GM19240 (cell line): Measurements from ENCODE around the gene NEK7.
"Not testable (repeated sequence)": the region's sequence is repeated elsewhere in the genome, so short reads cannot be mapped to it uniquely, and the experiment has no call there.

Source experiments
- DNase-seq: peaks from one replicate; pipeline ENCODE4 v3.0.0; 2011; ENCODE audit warnings: low spot score; ENCODE audit not compliant: insufficient read length

NEK7 gene

DNA sequence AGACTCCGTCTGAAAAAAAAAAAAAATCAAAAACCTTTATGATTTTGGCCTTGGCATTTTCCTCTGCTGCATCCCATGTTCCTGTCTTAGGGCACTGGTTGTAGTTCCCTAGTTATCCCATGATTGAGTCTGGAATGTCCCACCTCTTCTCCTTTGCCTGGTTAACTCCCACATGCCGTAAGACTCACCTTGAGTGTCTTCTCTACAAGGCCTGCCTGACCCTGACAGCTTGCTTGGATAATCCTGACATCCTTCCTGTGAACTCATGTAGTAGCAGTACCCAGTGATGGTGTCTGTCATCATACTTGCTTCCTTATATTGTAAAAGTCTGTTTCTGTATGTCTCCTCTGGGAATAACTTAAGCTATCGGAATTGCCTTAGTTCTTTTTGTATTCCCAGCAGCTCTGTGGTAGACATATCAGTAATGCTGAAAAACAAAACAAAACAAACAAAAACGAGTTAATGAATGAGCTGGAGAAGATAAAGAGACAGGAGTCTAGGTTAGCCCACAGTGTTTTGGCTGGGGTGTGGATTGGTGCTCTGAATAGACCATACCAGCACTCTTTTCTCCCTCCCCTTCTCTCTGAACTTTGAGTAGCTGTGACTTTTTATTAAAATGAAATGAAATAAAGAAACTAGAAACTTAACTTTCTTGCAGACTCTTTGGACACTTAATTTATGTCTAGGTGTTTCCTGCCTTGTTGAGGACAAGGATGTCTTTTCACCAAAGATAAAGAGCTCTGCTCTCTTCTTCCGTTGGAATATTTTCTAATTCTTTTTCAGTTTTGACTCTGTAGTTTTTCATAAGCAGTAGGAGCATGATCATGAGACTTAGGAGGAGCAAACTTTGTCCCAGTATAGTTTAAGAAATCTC is 15.1 kb downstream of the NEK7 start:
- DNase-seq = no peak

- no peak for DNase-seq
Observed at GRCh38 chr1:198173832-198174231, 17.0 kb downstream of the NEK7 start.

DNA sequence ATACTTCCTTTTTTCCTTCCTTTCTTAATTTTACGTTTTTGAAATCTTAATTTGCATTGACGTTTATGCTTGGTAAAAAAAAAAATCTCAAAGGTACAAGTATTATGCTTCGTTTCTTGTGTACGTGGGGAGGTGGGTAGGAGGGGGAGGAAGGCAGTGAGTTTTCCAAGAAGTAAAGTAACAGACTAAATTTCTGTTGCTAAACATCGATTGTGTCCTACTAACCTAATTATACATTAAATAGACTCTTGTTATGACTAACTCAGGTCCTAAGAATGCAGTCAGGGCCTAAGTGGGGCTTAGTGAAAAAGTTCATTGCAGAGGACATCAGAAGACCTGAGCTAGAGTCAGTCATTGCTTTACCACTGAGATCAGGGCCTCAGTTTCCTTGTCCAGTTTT is 17.5 kb downstream of the NEK7 start:
- DNase-seq = no peak

GRCh38 chr1:198175423-198176170 is 18.8 kb downstream of the NEK7 start:
- no peak for DNase-seq

GRCh38 chr1:198176179-198176578 is 19.4 kb downstream of the NEK7 start:
- DNase-seq = no peak

DNA sequence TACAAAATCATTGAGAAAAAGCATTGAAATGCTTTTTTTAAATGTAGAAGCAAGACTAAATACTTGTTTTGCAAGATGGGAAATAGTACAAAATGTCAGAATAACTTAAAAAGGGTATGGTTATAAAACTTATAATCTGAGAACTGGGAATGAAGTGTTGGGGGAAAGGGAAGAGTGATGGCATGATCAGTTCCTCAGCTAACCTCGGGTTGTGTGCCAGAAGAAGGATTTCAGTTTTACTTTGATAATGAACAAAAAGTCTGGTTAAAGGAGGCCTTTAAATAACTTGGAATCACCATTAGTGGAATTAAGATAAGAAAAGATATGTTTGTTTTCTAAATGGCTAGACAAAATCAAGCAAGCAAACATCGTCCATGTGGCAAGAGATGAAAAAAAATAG is 20.7 kb downstream of the NEK7 start:
- DNase-seq = no peak

DNA sequence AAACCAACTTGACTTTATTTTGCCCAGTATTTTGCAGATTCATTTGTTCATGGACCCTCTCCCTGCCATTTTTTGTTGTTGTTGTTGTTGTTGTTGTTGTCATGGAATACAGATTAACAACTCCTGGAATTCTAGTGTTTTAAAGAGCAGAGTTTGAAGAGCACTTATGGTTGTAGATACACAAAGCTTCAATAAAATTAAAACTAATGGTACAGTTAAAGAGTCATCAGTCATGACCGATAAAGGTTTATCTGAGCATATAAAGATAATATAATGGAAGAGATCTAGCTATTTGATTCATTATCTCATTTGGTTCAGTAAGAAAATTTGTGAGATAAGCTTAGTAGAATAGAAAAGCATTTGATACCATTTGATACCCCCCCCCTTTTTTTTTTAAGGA is 21.8 kb downstream of the NEK7 start:
- DNase-seq = no peak

DNA sequence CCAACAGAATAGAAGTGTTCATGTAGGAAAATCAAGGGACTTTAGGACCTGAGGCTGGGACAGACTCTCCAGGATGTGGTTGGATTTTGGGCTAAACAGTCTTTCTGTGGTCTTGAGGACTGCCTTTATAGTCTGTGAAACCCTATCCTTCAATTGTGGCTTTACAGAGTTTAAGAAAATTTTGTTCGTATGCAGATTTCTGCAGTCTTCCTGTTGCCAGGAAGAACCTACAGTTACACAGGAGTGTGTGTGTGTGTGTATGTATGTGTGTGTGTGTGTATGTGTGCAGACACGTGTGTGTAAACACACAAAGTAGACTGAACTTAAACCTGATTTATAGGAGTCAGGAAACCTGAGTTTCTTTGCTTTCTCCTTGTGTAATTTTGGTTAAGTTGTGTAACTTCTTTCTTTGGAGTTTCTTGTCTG is 22.8 kb downstream of the NEK7 start:
- no peak for DNase-seq

GRCh38 chr1:198183605-198184004 is 26.8 kb downstream of the NEK7 start:
- DNase-seq = no peak

DNA sequence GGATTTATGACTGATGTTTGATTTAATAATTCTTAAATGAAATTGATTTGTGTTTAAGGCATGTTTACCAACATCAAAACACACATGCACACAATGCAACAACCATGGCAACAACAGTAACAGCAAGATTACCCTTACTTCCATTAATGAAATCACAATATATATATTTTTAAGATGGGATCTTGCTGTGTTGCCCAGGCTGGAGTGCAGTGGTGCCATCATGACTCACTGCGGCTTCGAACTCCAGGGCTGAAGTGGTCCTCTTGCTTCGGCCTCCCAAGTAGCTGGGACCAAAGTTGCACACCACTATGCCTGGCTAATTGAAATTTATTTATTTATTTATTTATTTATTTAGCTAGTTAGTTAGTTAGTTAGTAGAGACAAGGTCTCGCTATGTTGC is 27.7 kb downstream of the NEK7 start:
- DNase-seq = no peak

DNA sequence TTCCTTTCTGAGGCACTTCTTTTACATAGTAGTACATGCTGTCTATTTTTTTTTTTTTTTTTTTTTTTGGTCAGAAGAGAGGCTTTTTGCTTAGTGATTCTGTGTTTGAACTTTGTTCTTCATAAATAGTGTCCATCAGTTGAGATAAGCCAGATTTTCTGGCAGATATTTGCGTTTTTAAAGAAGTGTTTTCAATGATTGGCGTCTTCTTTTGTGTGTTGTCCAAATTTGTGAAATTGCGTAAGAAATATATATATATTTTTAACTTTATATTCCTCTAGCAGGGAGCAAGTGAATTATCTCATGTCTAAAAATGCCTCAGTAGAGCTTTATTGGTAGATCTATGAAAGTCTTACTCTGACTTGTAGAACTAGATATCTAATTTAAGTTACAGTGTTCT is 28.3 kb downstream of the NEK7 start:
- no peak for DNase-seq

DNA sequence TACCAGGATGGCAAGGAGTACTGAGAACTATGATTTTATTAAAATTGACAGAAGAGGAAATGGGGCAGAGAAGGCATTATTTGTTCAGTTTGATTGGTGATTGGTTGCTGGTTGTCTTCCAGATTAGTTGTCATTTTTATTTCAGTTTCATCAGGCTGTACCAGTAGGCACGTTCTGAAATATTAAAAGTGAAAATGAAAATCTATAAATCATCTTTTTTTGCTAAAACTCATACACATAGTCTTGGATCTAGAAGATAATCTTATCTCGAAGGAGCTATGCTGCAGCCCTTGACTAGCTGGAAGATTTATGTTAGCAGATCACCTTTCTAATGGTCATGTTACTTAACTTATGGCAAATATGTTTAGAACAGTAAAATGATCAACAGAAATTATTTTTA is 29.0 kb downstream of the NEK7 start:
- no peak for DNase-seq

DNA sequence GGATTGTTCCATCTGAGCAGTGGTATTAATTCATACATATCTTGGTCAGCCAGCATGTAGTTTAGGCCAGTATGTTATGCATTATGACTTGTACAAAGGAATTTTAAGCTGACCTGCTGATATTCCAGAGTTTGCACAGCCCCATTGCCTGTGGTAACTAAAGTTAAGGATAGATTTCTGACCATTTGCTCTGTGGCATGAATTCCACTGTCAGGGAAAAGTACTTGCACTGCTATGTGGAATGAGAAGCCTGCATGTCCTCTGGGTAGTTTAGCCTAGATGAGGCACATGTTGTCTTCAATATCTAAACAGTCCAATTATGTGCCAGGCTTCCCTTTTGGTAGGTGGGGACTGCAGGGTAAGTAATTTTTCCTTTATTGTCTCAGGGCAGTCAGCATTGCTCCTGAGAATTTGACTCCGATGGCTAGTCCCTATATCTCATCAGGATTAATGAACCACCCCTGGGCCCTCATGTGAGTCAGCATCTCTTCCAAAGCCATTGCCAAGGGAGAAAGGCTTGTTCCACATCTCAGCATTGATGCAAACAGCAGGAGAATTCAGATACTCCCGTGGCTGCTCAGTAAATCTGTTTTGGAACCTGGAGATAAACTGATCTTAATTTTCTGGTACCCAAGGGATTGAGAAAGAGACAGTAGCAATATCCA is 30.2 kb downstream of the NEK7 start:
- DNase-seq = no peak

- DNase-seq = no peak
Observed at GRCh38 chr1:198187973-198188588, 31.3 kb downstream of the NEK7 start.

DNA sequence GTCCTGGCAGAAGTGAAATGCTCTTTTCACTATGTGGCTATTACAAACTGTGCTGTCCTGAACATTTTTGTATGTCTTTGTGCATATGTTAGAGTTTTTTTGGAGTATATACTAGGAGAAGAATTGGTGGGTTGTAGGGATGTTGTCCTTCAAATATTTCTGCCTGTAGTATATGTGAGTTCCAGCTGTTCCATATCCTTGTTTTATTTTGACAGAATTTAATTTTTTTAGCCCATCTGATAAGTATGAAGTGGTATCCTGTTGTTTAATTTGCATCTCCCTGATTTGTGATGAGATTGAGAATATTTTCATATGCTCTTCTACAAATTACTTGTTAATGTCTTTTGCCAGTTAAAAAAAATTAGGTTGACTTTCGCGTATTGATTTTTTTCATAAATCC is 34.3 kb downstream of the NEK7 start:
- no peak for DNase-seq

GRCh38 chr1:198193871-198194270 is 37.1 kb downstream of the NEK7 start:
- DNase-seq = not testable (repeated sequence)

DNA sequence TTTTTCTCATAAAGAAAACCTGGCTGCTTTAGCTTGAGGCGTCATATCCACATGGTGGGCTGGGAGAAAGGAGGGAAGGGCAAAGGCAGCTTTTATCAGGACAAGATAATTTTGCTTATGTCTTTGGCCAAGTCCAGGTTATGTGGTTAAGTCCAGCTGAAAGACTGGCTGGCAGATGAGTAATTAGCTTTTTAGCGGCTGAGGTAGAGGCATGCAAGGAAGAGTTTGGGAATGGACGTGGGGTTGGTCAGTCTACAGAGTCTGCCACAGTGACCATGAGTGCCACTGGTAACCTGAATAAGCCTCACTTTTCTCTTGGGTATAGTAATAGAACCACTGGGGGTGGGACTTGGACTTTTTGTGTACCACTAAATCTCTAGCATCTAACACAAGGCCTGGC is 39.8 kb downstream of the NEK7 start:
- DNase-seq = no peak

- DNase-seq = no peak
Observed at GRCh38 chr1:198197285-198197684, 40.5 kb downstream of the NEK7 start.

DNA sequence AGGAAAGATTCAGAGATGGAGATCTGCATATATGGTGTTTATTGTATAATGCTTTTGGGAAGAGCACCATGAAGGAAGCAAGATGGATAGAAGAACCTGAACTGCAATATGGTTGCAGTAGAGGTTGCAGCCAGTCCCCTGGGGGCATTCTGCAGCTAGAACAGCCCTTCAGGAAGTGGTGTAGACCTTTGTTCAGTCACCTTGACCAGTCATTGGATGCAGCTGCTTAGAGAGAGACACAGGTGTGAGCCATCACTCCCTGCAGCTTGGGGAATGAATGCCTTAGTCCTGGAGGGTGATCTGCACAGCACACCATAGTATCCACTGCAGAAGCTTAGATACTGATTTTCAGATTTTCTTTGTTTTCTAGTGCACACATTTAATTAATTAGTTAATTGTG is 42.3 kb downstream of the NEK7 start:
- DNase-seq = no peak

GRCh38 chr1:198201956-198202784 is 45.4 kb downstream of the NEK7 start:
- no peak for DNase-seq

- DNase-seq = no peak
Observed at GRCh38 chr1:198203434-198203833, 46.6 kb downstream of the NEK7 start.
